H7 (cell line): ENCODE data around the gene CCDC124. TPM values are rescaled to one million over a fixed set of nuclear protein-coding genes. Genes with fewer than 3 reads are reported as not detected.

Source experiments
- DNase-seq: peaks from one replicate; pipeline ENCODE4 v3.0.0; 2012
- H3K27me3 ChIP-seq: 2 replicates; pipeline ENCODE4 v1.6.0; 2011; ENCODE audit warnings: mild to moderate bottlenecking, low read length; ENCODE audit not compliant: control insufficient read depth, insufficient read depth
- H3K36me3 ChIP-seq: replicated peaks from 2 replicates; pipeline ENCODE4 v1.5.1; 2011; ENCODE audit warnings: low read length; ENCODE audit not compliant: control insufficient read depth, insufficient read depth
- H3K4me3 ChIP-seq: 2 replicates; pipeline ENCODE4 v1.5.1; 2011; ENCODE audit warnings: low read depth, mild to moderate bottlenecking, control low read depth, low read length, moderate library complexity; ENCODE audit not compliant: insufficient read depth
- total RNA-seq: library from RNA; depleted of rRNA; stranded (reverse); fragments of >200 nt; shearing (Covaris generic); gene quantifications from 2 replicates; pipeline ENCODE4 v1.2.3, GENCODE V29; 2014

The CCDC124 gene
- total RNA-seq, 1 experiment from 2014 or later: 55.4 TPM

- no peak for DNase-seq
- Histone ChIP-seq H3K27me3 (peaks cover 20% of the 10 kb centered on the region), H3K36me3 (no peaks in the 10 kb centered on the region; the same call in 1 of the 2 replicates)
These were observed 24.5 kb downstream of the CCDC124 start for GRCh38 chr19:17957149-17957849.

DNA sequence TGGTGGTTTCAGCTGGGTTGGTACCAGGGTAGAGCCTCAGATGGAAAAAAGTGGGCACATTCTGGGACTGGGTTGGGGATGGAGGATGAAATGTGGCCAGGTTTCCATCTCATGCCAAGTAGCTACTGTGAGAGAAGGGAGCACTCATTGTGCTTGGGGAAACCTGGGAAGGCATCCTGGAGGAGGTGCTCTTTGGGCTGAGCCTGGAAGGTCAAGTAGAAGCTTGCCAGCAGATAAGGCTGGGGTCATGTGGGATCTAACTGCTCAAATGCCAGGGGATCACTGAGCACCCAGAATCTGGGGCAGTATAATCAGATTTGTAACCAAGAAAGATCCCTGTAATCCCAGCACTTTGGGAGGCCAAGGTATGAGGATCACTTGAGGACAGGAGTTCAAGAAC is 25.1 kb downstream of the CCDC124 start:
- DNase-seq: no peak
- Histone ChIP-seq H3K4me3 (no peak overlapping the region), H3K36me3 (no peaks in the 10 kb centered on the region; the same call in 1 of the 2 replicates), H3K27me3 (peaks cover 14% of the 10 kb centered on the region)

More at GRCh38 chr19:17957149-17957849, 24.5 kb downstream of the CCDC124 start:
- no peak overlapping the region for H3K4me3 ChIP-seq

DNA sequence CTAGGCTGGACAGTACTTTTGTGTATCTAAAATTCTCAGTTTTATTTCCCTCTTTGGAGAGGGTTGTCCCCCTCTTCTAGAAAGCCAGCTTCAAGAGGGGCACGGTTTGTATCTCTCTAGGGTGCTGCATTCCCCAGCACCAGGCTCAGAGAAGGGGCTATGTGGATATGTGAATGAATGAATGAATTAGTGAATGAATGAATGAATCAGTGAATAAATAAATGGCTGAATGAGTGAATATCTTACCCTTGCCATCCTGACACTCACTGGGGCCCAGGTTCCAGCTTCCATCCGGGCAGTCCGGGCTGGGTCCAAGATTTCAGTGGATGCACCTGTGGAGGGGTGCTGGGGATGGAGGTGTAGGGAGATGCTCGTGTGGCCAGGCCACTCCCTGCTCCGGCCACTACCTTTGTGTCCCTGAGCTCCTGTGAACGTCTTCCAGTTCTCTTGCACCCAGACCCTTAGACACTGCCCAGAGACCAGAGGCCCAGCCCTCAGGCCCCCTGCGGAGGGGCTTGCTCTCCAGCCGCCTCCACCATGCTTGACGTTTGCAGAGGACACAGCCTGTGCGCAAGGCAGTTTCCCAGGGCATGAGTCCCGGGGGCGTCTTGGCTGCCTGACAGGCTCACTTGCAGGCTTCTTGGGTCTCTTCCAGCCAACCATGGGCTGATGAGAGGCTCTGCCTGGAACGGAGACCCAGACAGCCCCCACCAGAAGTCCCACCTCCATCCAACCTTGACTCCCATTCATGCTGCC is 31.3 kb downstream of the CCDC124 start:
- Histone ChIP-seq H3K27me3 (peaks cover 12% of the 10 kb centered on the region), H3K36me3 (no peaks in the 10 kb centered on the region; the same call in 1 of the 2 replicates), H3K4me3 (no peak overlapping the region)
- peak; percentile 39 for DNase-seq

GRCh38 chr19:17965370-17966128 is 32.7 kb downstream of the CCDC124 start:
- peak; percentile 40 for DNase-seq
- Histone ChIP-seq H3K27me3 (peaks cover 12% of the 10 kb centered on the region), H3K4me3 (no peak overlapping the region), H3K36me3 (no peaks in the 10 kb centered on the region)

GRCh38 chr19:17966129-17966483 is 33.3 kb downstream of the CCDC124 start:
- Histone ChIP-seq H3K4me3 (no peak overlapping the region), H3K36me3 (no peaks in the 10 kb centered on the region), H3K27me3 (peaks cover 12% of the 10 kb centered on the region)
- DNase-seq: no peak

DNA sequence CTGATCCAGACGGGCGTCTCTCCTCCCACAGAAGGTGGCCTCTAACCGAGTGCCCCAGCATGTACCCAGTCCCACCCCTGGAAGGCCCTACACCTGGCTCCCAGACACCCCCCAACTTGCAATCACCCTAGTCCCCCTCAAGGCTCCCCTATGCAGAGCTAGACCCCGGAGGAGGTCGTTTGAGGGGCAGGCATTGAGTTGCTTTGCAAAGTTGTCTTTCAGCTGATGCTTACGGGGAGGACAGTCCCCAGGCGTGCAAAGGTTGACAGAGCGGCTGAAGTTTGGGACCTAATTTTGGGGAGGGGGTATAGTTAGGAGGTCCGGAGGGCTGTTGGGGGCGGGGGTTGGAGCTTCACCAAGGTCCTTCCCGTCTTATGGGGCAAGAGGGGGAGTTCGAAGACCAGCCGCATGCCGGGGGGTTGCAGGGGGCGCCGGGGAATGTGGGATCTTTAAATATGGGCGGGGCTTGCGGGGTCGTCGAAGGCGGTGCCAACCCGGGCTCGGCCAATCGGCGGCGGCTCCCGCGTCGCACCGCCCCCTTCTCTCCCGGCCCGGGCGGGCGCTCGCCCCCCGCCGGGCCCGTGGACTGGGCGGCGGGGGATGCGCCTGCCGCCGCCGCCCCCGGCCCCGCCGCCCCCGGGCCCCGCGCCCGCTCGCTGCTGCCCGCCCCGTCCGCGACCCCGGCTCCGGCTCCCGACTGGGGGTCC is 33.9 kb downstream of the CCDC124 start, which contains the start of gene KCNN1:
Gene KCNN1, plus strand, starts transcription at position 558 of the 707 bp plus-strand sequence. CDS start 6,782 bp downstream, outside the sequence.
- H3K36me3 ChIP-seq: no peaks in the 10 kb centered on the region
- DNase-seq: peak; percentile 100
- H3K27me3 ChIP-seq: peaks cover 12% of the 10 kb centered on the region
- H3K4me3 ChIP-seq: peak within 1 kb of the TSS; percentile 55

GRCh38 chr19:17967257-17968051 is 34.6 kb downstream of the CCDC124 start:
- Histone ChIP-seq H3K4me3 (peak overlapping the region; percentile 55), H3K36me3 (no peaks in the 10 kb centered on the region), H3K27me3 (peaks cover 12% of the 10 kb centered on the region)
- DNase-seq: peak; percentile 84

DNA sequence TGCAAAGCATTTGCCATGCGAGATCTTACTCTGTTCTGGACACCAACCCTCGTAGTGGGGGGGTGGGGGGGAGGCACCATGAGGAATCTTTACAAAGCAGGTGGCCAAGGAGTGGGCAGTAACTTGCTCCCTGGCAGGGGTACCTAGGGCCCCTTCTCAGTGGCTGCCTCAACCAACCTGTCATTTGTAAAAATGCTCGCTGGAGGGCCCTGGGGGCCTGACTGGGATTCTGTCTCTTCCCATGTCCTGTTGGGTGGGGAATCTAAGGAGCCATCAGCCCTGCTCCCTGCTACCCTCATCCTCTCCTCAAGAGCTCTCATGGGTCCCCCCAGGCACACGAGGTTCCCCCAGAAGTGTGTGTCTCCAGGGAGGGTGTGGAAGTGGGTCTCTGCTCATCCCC is 35.5 kb downstream of the CCDC124 start:
- peak; percentile 69 for DNase-seq

GRCh38 chr19:17969096-17969792 is 36.4 kb downstream of the CCDC124 start:
- H3K36me3 ChIP-seq: no peaks in the 10 kb centered on the region
- peak; percentile 52 for DNase-seq
- H3K27me3 ChIP-seq: peaks cover 12% of the 10 kb centered on the region
- no peak overlapping the region for H3K4me3 ChIP-seq

More for the DNA sequence above, 35.5 kb downstream of the CCDC124 start:
- Histone ChIP-seq H3K36me3 (no peaks in the 10 kb centered on the region), H3K27me3 (peaks cover 12% of the 10 kb centered on the region), H3K4me3 (no peak overlapping the region)

DNA sequence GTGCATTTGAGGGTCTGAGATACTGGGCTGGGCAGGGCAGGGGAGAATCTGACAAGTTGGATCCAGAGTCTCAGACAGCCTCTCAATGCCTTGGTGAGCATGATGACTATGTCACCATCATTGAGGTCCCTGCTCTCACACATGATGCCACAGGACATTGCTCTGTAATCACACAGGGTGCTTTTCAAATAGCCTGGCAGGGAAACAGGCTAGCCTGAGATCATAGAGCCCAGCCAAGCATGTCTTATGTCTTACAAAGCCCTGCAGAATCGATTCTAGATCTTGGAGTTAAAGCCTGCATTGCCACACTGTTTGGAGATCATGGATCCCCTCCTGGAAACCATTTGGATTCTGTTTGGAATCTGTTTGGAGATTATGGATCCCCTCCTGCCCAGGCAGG is 39.4 kb downstream of the CCDC124 start:
- no peak for DNase-seq

DNA sequence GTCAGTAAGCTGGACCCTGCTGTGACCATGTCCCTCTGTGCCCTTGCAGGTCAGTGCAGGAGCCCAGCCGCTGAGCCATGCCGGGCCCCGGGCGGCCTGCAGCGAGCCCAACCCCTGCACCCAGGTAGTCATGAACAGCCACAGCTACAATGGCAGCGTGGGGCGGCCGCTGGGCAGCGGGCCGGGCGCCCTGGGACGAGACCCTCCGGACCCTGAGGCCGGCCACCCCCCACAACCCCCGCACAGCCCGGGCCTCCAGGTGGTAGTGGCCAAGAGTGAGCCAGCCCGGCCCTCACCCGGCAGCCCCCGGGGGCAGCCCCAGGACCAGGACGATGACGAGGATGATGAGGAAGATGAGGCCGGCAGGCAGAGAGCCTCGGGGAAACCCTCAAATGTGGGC is 40.9 kb downstream of the CCDC124 start:
- DNase-seq: peak; percentile 45
- H3K36me3 ChIP-seq: no peaks in the 10 kb centered on the region; the same call in 1 of the 2 replicates
- no peaks in the 10 kb centered on the region for H3K27me3 ChIP-seq
- no peak overlapping the region for H3K4me3 ChIP-seq

More for the DNA sequence above, 39.4 kb downstream of the CCDC124 start:
- no peaks in the 10 kb centered on the region; the same call in 1 of the 2 replicates for H3K36me3 ChIP-seq
- no peak overlapping the region for H3K4me3 ChIP-seq
- H3K27me3 ChIP-seq: peaks cover 4% of the 10 kb centered on the region

- DNase-seq: peak; percentile 22
- no peaks in the 10 kb centered on the region; the same call in 1 of the 2 replicates for H3K36me3 ChIP-seq
- no peak overlapping the region for H3K4me3 ChIP-seq
- no peaks in the 10 kb centered on the region for H3K27me3 ChIP-seq
These were observed 41.7 kb downstream of the CCDC124 start for GRCh38 chr19:17974551-17974950.

DNA sequence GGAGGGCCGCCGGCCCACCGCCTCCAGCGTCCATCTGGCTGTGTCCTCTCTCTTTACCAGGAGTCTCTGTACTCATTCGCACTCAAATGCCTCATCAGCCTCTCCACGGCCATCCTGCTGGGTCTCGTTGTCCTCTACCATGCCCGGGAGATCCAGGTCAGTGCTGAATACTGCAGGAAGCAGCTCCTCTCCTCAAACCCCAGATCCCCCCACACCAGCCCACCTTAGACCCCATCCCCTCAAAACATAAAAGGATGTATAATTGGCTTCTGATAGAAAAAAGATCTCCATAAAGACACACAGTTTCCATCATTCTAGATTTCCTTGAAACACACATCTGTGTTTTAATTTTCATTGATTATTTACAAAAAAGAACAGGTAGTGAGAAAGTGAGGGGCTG is 42.2 kb downstream of the CCDC124 start:
- Histone ChIP-seq H3K27me3 (no peaks in the 10 kb centered on the region), H3K4me3 (no peak overlapping the region), H3K36me3 (no peaks in the 10 kb centered on the region; the same call in 1 of the 2 replicates)
- DNase-seq: peak; percentile 32
